ENCODE data around the gene TMEM273. TPM values are rescaled to one million over a fixed set of nuclear protein-coding genes. Genes with fewer than 3 reads are reported as not detected.

Gene TMEM273, protein sequence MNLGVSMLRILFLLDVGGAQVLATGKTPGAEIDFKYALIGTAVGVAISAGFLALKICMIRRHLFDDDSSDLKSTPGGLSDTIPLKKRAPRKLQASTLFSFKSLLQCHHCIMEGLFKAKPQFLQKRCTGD
- 10 to 100 TPM; 11.6 to 36.8 (median 25.1) TPM for total RNA-seq

DNA sequence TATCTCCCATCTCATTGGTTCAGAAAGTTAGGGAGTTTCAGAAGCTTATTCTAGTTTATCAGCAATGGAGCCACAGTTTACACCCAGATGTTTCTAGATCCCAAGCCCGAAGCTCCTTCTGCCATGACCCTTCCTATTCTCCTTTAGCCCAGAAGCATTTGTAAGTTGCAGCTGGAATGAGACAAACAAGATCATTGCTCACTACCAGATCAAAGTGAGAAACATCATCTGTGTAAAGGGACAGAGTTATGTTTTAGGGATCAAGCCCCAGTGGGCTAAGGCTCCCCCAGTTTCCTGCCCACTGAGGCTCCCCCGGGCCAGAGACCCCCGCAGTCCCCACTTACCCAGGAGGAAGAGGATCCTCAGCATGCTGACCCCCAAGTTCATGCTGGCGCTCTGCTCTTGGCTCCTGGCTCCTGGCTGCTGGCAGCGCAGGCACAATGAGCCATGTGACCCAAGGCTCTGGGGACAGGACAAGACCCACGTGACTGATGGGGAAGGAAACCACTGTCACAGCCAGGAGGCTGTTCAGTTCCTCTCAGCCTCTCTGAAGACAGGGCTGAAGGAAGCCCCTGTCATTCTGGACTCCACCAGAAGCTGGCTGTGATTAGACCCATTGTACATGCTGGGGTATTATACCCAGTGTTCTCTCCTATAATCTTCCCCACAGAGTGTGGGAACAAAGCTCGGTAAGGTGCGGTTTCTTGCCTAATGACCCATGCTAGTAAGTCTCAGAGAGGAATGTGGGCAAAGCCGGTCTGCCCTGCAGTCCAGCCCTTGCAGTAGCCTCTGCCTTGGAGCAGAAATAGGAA is at the start of gene TMEM273:
TMEM273 (minus strand) TSS at position 442 of the 812 bp plus-strand sequence; CDS start at position 387, 55 bp downstream.
- H3K27me3 ChIP-seq, result peaks cover 0 to 9% (median 0%) of the 10 kb centered on the region in 4 donors
- peak within 1 kb of the TSS; percentile 21 to 71 (median 54) for H3K27ac ChIP-seq (replicated peaks in 1 of 4)
- peaks cover 18 to 46% (median 40%) of the 10 kb centered on the region in 4 donors for H3K4me1 ChIP-seq
- H3K4me3 ChIP-seq, result peak within 1 kb of the TSS; percentile 31 to 47 (median 40)
- DNase-seq (ENCODE audit: extremely low spot score), result peak; percentile 93
- TF ChIP-seq POLR2A (IDR thresholded peaks at IDR 0.05; ENCODE audit: low read depth) (no peak), POLR2AphosphoS5 (IDR thresholded peaks at IDR 0.05) (peak; percentile 77 to 83), EP300 (IDR thresholded peaks at IDR 0.05) (no peak)
- TF ChIP-seq, protein P1, sequence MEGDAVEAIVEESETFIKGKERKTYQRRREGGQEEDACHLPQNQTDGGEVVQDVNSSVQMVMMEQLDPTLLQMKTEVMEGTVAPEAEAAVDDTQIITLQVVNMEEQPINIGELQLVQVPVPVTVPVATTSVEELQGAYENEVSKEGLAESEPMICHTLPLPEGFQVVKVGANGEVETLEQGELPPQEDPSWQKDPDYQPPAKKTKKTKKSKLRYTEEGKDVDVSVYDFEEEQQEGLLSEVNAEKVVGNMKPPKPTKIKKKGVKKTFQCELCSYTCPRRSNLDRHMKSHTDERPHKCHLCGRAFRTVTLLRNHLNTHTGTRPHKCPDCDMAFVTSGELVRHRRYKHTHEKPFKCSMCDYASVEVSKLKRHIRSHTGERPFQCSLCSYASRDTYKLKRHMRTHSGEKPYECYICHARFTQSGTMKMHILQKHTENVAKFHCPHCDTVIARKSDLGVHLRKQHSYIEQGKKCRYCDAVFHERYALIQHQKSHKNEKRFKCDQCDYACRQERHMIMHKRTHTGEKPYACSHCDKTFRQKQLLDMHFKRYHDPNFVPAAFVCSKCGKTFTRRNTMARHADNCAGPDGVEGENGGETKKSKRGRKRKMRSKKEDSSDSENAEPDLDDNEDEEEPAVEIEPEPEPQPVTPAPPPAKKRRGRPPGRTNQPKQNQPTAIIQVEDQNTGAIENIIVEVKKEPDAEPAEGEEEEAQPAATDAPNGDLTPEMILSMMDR (IDR thresholded peaks at IDR 0.05), result no peak
- H3K9me3 ChIP-seq, result no peaks in the 10 kb centered on the region
- intact Hi-C loops (cut with DNase I), result no loop called here
- WGBS, result 60% methylated on average over 8 of the region's 9 CpGs
- no peaks in the 10 kb centered on the region for H3K36me3 ChIP-seq

DNA sequence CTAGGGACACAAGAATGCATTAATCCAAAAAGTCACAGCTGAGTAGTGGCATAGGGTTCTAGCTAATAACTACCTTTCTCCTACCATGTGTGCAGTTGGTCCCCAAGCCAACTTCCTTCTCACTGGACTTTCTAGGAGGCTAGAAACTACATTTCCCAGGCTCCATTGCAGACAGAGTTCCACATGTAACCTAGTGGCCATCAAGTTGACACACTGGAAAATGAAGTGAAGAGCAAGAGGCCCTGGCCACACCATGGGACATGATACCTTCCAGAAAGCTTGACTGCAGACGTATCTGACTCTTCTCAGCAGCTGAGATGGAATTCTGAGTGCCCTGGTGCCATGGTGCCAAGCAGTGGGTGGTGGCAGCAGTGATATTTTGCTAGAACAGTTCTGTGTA is 49.8 kb upstream of the TMEM273 start:
- Histone ChIP-seq H3K27ac (replicated peaks in 1 of 4) (no peak overlapping the region), H3K36me3 (no peaks in the 10 kb centered on the region), H3K4me3 (no peak overlapping the region), H3K27me3 (peaks cover 0 to 15% (median 0%) of the 10 kb centered on the region in 4 donors), H3K4me1 (peaks cover 0 to 9% (median 3%) of the 10 kb centered on the region in 4 donors), H3K9me3 (no peaks in the 10 kb centered on the region)
- peak; percentile 74 for DNase-seq (ENCODE audit: extremely low spot score)
- 80% methylated on average over 1 of the region's 1 CpG for WGBS
- intact Hi-C loops (cut with DNase I), result no loop called here
- TF ChIP-seq POLR2AphosphoS5 (IDR thresholded peaks at IDR 0.05) (no peak), EP300 (IDR thresholded peaks at IDR 0.05) (no peak), POLR2A (IDR thresholded peaks at IDR 0.05; ENCODE audit: low read depth) (no peak)
- TF ChIP-seq, protein P1 (IDR thresholded peaks at IDR 0.05), result no peak

DNA sequence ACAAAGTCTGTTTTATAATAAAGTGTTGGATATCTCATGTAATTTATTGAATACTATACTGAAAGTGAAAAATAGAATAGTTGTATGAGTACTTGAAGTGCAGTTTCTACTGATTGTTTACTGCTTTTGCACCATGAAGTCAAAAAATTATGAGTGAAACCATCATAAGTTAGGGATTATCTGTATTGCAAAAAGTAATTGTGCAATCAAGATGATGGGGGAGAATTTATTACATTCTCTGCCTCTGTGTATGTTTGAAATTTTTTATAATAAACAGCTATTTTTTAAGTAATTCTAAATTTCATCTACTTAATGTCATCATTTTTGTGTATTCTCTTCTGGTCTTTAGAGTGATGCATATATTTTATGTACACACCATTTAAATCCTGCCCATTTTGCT is 47.2 kb upstream of the TMEM273 start:
- Histone ChIP-seq H3K27ac (replicated peaks in 1 of 4) (no peak overlapping the region), H3K9me3 (no peaks in the 10 kb centered on the region), H3K36me3 (no peaks in the 10 kb centered on the region), H3K4me3 (no peak overlapping the region), H3K27me3 (peaks cover 0 to 4% (median 0%) of the 10 kb centered on the region in 4 donors), H3K4me1 (no peaks in the 10 kb centered on the region)
- no peak for TF ChIP-seq EP300 (IDR thresholded peaks at IDR 0.05)
- TF ChIP-seq POLR2AphosphoS5 (IDR thresholded peaks at IDR 0.05), result no peak
- no peak for TF ChIP-seq POLR2A (IDR thresholded peaks at IDR 0.05; ENCODE audit: low read depth)
- TF ChIP-seq, protein P1 (IDR thresholded peaks at IDR 0.05), result no peak
- no peak for DNase-seq (ENCODE audit: extremely low spot score)
- intact Hi-C loops (cut with DNase I), result no loop called here

DNA sequence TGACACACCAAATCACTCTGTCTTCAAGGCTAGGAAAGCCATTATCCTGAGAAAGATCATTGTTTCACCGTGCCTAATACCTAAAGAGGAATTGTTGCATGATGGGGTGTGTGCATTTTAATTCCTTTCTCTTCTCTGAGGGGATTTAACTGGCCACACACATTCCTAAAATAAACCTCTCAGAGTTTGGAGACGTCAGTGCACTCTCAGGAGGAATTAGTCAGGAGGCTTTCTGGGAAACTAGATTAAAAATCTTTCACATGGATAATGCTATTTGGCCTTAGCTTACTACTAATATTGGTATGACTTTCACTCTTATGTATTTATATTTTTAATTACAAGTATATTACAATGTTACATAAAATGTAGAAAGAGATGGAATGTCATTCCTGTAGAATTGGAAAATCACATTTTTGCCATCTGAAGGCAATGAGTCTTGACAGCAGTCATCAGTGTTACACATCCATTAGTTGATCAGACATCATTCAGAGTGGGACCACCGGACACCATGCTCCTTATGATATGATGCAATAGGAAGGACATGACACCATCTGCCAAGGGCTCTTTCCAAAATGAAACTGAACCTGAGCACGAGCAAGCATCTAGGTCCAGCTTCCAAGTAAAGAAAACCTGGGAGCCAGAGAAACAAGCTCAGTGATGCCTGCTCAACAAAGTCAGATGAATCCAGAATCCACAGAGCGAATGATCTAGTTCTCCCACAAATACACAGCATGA is 43.1 kb upstream of the TMEM273 start:
- intact Hi-C loops (cut with DNase I), result no loop called here
- 41% methylated on average over 5 of the region's 5 CpGs for WGBS
- H3K4me3 ChIP-seq, result no peak overlapping the region

More for the DNA sequence above, 43.1 kb upstream of the TMEM273 start:
- no peaks in the 10 kb centered on the region for H3K4me1 ChIP-seq
- TF ChIP-seq POLR2AphosphoS5 (IDR thresholded peaks at IDR 0.05), result no peak
- TF ChIP-seq POLR2A (IDR thresholded peaks at IDR 0.05; ENCODE audit: low read depth), result no peak
- TF ChIP-seq EP300 (IDR thresholded peaks at IDR 0.05), result no peak
- TF ChIP-seq, protein P1 (IDR thresholded peaks at IDR 0.05), result no peak
- H3K9me3 ChIP-seq, result no peaks in the 10 kb centered on the region
- DNase-seq (ENCODE audit: extremely low spot score), result peak; percentile 37
- no peaks in the 10 kb centered on the region for H3K27me3 ChIP-seq
- H3K36me3 ChIP-seq, result no peaks in the 10 kb centered on the region
- H3K27ac ChIP-seq (replicated peaks in 1 of 4), result no peak overlapping the region
